ENCODE measurements around the gene OPA1. TPM values are rescaled to one million over a fixed set of nuclear protein-coding genes. Genes with fewer than 3 reads are reported as not detected.

OPA1 gene
- total and polyA plus RNA-seq, 2 of the 8 experiments (the other 6 are each of a cell fraction or from before 2014, with no cell fraction given) = 20.3 to 109 TPM

- Histone ChIP-seq H3K27me3 (replicated peaks in 1 of 4; ENCODE audit: control insufficient read depth in 3 of 4, extremely low read depth in 1 of 4, insufficient read depth in 3 of 4, low read length in 3 of 4) (no peaks in the 10 kb centered on the region), H2BK120ac (replicated peaks; ENCODE audit: low read depth, low read length) (no peak overlapping the region), H2AFZ (ENCODE audit: low read length) (no peak overlapping the region), H3K14ac (ENCODE audit: insufficient read length) (no peak overlapping the region), H3K18ac (ENCODE audit: extremely low read depth, low read length) (no peak overlapping the region), H2BK15ac (ENCODE audit: low read length) (no peak overlapping the region), H3K4me1 (replicated peaks in 1 of 4; ENCODE audit: control insufficient read depth in 3 of 4, insufficient read depth in 4 of 4, low read length in 3 of 4) (no peaks in the 10 kb centered on the region; a peak in 1 of 7 replicates), H4K20me1 (replicated peaks in 1 of 2; ENCODE audit: control insufficient read depth in 1 of 2, insufficient read depth in 2 of 2, low read length in 2 of 2) (no peaks in the 10 kb centered on the region), H3K56ac (replicated peaks; ENCODE audit: insufficient read length, low read depth, low read length) (no peak overlapping the region), H2AK5ac (ENCODE audit: low read depth, low read length) (no peak overlapping the region), H3K79me2 (ENCODE audit: control insufficient read depth in 1 of 2, insufficient read depth in 2 of 2, low read length in 2 of 2) (no peaks in the 10 kb centered on the region), H4K8ac (ENCODE audit: extremely low read depth, insufficient read depth, low read length) (no peak overlapping the region), H3K23me2 (ENCODE audit: low read depth, low read length) (no peaks in the 10 kb centered on the region), H4K5ac (ENCODE audit: insufficient read length, low read depth, low read length) (no peak overlapping the region), H3K36me3 (ENCODE audit: control insufficient read depth in 2 of 4, insufficient read depth in 4 of 4, low read length in 3 of 4) (peaks cover 6 to 48% (median 31%) of the 10 kb centered on the region in 4 experiments; a peak in 7 of 8 replicates), H3K9ac (replicated peaks in 1 of 4; ENCODE audit: extremely low read depth in 1 of 4, low read depth in 3 of 4, low read length in 3 of 4) (no peak overlapping the region), H3K4me3 (ENCODE audit: extremely low read depth in 1 of 4, insufficient read depth in 2 of 4, low read depth in 3 of 4, low read length in 4 of 4) (no peak overlapping the region), H3K9me3 (ENCODE audit: insufficient read depth in 2 of 2, low read depth in 1 of 2, low read length in 1 of 2) (no peaks in the 10 kb centered on the region), H3K27ac (ENCODE audit: low read depth, low read length) (no peak overlapping the region), H2BK12ac (ENCODE audit: low read depth, low read length) (no peak overlapping the region), H3K4ac (replicated peaks; ENCODE audit: insufficient read length, low read depth, low read length) (no peak overlapping the region), H2BK20ac (ENCODE audit: low read length) (no peak overlapping the region), H3K79me1 (ENCODE audit: low read depth, low read length) (no peaks in the 10 kb centered on the region), H3K23ac (ENCODE audit: insufficient read length) (no peak overlapping the region), H3K4me2 (ENCODE audit: insufficient read depth in 1 of 2, low read depth in 2 of 2, low read length in 2 of 2) (no peak overlapping the region), H4K91ac (replicated peaks; ENCODE audit: insufficient read length, low read length) (no peak overlapping the region), H2BK5ac (ENCODE audit: low read depth, low read length) (no peak overlapping the region)
- CTCF ChIA-PET (ENCODE audit: partially characterized antibody) = interaction anchor here (0.9 kb wide), 1 partner anchor 39 kb away, joined by 4 read pairs; no protein-coding TSS in a partner anchor
- no peak for TF ChIP-seq BRCA1 (IDR thresholded peaks at IDR 0.05; ENCODE audit: low read depth, low read length)
- WGBS, 2 experiments (ENCODE audit: extremely low coverage in 1 of 2, insufficient coverage in 1 of 2, insufficient read length in 1 of 2, insufficient replicate concordance in 2 of 2, low coverage in 1 of 2, low lambda C conversion rate in 2 of 2, missing lambda C conversion rate in 1 of 2) = 83% methylated on average over 3 of the region's 3 CpGs; no CpG with 5 or more reads in 1 of the 2 experiments
- POLR2A ChIA-PET (ENCODE audit: partially characterized antibody) = no interaction called here
- no peak for DNase-seq (ENCODE audit: low read depth in 1 of 2, low spot score in 2 of 2)
- no peak for FAIRE-seq
Observed at GRCh38 chr3:193641440-193641775, 48.4 kb downstream of the OPA1 start.

Measured in H1 (cell line).